H1 (cell line): ENCODE results near the gene LMNA.

Experiments used
- EZH2 ChIP-seq: fragments of 200-600 bp; sonication (generic); IDR thresholded peaks from 2 replicates; pipeline ENCODE4 v1.7.1; 2012; ENCODE audit warnings: low read depth, mild to moderate bottlenecking, moderate library complexity, low read length, inconsistent platforms; ENCODE audit not compliant: severe bottlenecking
- HDAC2 ChIP-seq, 2 experiments: fragments of 300-600 bp in 1 of 2; sonication (generic) in 1 of 2; IDR thresholded peaks; 2 replicates each; pipeline ENCODE4 v1.6.1; 2011 to 2012; ENCODE audit warnings: low read depth in 2 of 2, low read length in 2 of 2, mild to moderate bottlenecking in 2 of 2, moderate library complexity in 2 of 2, borderline replicate concordance in 1 of 2, inconsistent platforms in 1 of 2
- JUN ChIP-seq: IDR thresholded peaks from 2 replicates; pipeline ENCODE4 v1.6.1; 2011; ENCODE audit warnings: low read depth, mild to moderate bottlenecking, improper control_type of control experiment, low read length
- POLR2A ChIP-seq, 2 experiments: IDR thresholded peaks; 1 replicate in 1 of 2; 2 replicates in 1 of 2; pipeline ENCODE4 v1.6.1; 2011; ENCODE audit warnings: low read depth in 2 of 2, low read length in 2 of 2, mild to moderate bottlenecking in 2 of 2; ENCODE audit errors: control extremely low read depth in 1 of 2
- POLR2AphosphoS5 ChIP-seq: IDR thresholded peaks from 2 replicates; pipeline ENCODE4 v1.6.1; 2011; ENCODE audit warnings: low read depth, low read length
- RNF2 ChIP-seq: fragments of 200-900, 300-1000 bp; sonication (generic); IDR thresholded peaks from 2 replicates; pipeline ENCODE4 v1.7.1; 2016; ENCODE audit warnings: borderline replicate concordance, low read depth, mild to moderate bottlenecking, antibody characterized with exemption, low read length; ENCODE audit not compliant: poor library complexity, severe bottlenecking; ENCODE audit errors: missing control alignments
- SIX5 ChIP-seq: IDR thresholded peaks from 2 replicates; pipeline ENCODE4 v1.6.1; 2011; ENCODE audit warnings: mild to moderate bottlenecking, low read depth, low read length
- TAF1 ChIP-seq: IDR thresholded peaks from 2 replicates; pipeline ENCODE4 v1.6.1; 2011; ENCODE audit warnings: mild to moderate bottlenecking, low read depth, low read length
- TF ChIP-seq, protein P1 (sequence below): IDR thresholded peaks from 2 replicates; pipeline ENCODE4 v1.6.1; 2012; ENCODE audit warnings: low read length, inconsistent platforms
- TF ChIP-seq, protein P2 (sequence below), 3 experiments: IDR thresholded peaks; 1 replicate in 2 of 3; 2 replicates in 1 of 3; pipeline versions ENCODE4 v1.5.1 to v1.6.1; 2011; ENCODE audit warnings: low read length in 3 of 3, mild to moderate bottlenecking in 3 of 3, inconsistent platforms in 2 of 3, low read depth in 1 of 3, moderate library complexity in 1 of 3; ENCODE audit not compliant: insufficient read depth in 1 of 3; ENCODE audit errors: control extremely low read depth in 1 of 3

DNA sequence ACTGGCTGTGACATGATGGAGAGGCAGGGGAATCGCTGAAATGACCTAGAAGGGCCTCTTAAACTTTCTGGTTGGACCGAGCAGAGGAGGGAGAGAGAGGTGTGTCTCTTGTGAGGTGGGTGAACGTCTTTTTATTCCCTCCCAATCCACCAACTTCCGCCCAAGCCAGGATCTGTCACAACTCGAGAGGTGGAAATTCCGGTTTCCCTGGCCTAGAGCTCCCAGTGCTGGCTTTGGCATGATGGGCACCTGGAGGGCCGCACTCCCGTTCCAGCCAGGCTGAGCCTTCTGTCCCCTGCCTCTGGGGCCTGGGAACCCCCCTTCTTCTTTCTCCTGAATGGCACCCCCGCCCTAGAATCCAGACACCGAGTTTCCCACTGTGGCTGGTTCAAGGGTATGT lies 38.9 kb downstream of the LMNA start, which contains the start of gene SEMA4A:
- TF ChIP-seq POLR2AphosphoS5, result no peak
- TF ChIP-seq, protein P1, sequence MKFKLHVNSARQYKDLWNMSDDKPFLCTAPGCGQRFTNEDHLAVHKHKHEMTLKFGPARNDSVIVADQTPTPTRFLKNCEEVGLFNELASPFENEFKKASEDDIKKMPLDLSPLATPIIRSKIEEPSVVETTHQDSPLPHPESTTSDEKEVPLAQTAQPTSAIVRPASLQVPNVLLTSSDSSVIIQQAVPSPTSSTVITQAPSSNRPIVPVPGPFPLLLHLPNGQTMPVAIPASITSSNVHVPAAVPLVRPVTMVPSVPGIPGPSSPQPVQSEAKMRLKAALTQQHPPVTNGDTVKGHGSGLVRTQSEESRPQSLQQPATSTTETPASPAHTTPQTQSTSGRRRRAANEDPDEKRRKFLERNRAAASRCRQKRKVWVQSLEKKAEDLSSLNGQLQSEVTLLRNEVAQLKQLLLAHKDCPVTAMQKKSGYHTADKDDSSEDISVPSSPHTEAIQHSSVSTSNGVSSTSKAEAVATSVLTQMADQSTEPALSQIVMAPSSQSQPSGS, result no peak
- TF ChIP-seq, protein P2, sequence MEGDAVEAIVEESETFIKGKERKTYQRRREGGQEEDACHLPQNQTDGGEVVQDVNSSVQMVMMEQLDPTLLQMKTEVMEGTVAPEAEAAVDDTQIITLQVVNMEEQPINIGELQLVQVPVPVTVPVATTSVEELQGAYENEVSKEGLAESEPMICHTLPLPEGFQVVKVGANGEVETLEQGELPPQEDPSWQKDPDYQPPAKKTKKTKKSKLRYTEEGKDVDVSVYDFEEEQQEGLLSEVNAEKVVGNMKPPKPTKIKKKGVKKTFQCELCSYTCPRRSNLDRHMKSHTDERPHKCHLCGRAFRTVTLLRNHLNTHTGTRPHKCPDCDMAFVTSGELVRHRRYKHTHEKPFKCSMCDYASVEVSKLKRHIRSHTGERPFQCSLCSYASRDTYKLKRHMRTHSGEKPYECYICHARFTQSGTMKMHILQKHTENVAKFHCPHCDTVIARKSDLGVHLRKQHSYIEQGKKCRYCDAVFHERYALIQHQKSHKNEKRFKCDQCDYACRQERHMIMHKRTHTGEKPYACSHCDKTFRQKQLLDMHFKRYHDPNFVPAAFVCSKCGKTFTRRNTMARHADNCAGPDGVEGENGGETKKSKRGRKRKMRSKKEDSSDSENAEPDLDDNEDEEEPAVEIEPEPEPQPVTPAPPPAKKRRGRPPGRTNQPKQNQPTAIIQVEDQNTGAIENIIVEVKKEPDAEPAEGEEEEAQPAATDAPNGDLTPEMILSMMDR (IDR thresholded peaks at IDR 0.05; ENCODE audit: control extremely low read depth in 1 of 3, insufficient read depth in 1 of 3, low read depth in 1 of 3, low read length in 3 of 3), result no peak
- no peak for TF ChIP-seq HDAC2 (IDR thresholded peaks at IDR 0.05; ENCODE audit: borderline replicate concordance in 1 of 2, low read depth in 2 of 2, low read length in 2 of 2)
- no peak for TF ChIP-seq POLR2A (IDR thresholded peaks at IDR 0.05; ENCODE audit: control extremely low read depth in 1 of 2, low read depth in 2 of 2, low read length in 2 of 2)
- TF ChIP-seq EZH2, result no peak
- no peak for TF ChIP-seq TAF1
- no peak for TF ChIP-seq RNF2
- TF ChIP-seq SIX5, result no peak
- TF ChIP-seq JUN, result no peak
